ENCODE measurements around the gene TYR.
"Not testable (repeated sequence)": the region's sequence is repeated elsewhere in the genome, so short reads cannot be mapped to it uniquely, and the experiment has no call there.

The TYR gene

GRCh38 chr11:89177691-89178231 is at the start of gene TYR:
Gene TYR (plus strand): TSS chr11:89177875. CDS start chr11:89177954, 79 bp downstream.
- no peak for DNase-seq

GRCh38 chr11:89136606-89137005 is 41.1 kb upstream of the TYR start:
- no peak for DNase-seq

GRCh38 chr11:89147229-89147628 is 30.4 kb upstream of the TYR start:
- no peak for DNase-seq

GRCh38 chr11:89159974-89160373 is 17.7 kb upstream of the TYR start:
- DNase-seq, result no peak

- DNase-seq, result no peak
Measured at GRCh38 chr11:89161949-89162348, 15.7 kb upstream of the TYR start.

GRCh38 chr11:89163686-89164085 is 14.0 kb upstream of the TYR start:
- no peak for DNase-seq

GRCh38 chr11:89168396-89168795 is 9.3 kb upstream of the TYR start:
- DNase-seq, result no peak

- DNase-seq, result no peak
Measured at GRCh38 chr11:89175796-89176195, 1.9 kb upstream of the TYR start.

GRCh38 chr11:89176938-89177337 is 737 bp upstream of the TYR start:
- no peak for DNase-seq

GRCh38 chr11:89181111-89181510 is 3.4 kb downstream of the TYR start:
- no peak for DNase-seq

- no peak for DNase-seq
Measured at GRCh38 chr11:89182773-89183518, 5.3 kb downstream of the TYR start.

- no peak for DNase-seq
Measured at GRCh38 chr11:89184021-89184420, 6.3 kb downstream of the TYR start.

GRCh38 chr11:89189776-89190175 is 12.1 kb downstream of the TYR start:
- no peak for DNase-seq

- DNase-seq, result no peak
Measured at GRCh38 chr11:89201138-89201537, 23.5 kb downstream of the TYR start.

- no peak for DNase-seq
Measured at GRCh38 chr11:89203814-89204213, 26.1 kb downstream of the TYR start.

- DNase-seq, result no peak
Measured at GRCh38 chr11:89205378-89205777, 27.7 kb downstream of the TYR start.

- no peak for DNase-seq
Measured at GRCh38 chr11:89220684-89221339, 43.1 kb downstream of the TYR start.

- DNase-seq, result no peak
Measured at GRCh38 chr11:89235083-89235482, 57.4 kb downstream of the TYR start.

- DNase-seq, result no peak
Measured at GRCh38 chr11:89235976-89236375, 58.3 kb downstream of the TYR start.

GRCh38 chr11:89247007-89247406 is 69.3 kb downstream of the TYR start:
- DNase-seq, result not testable (repeated sequence)

- no peak for DNase-seq
Measured at GRCh38 chr11:89249196-89249595, 71.5 kb downstream of the TYR start.

- not testable (repeated sequence) for DNase-seq
Measured at GRCh38 chr11:89261483-89261882, 83.8 kb downstream of the TYR start.

- no peak for DNase-seq
Measured at GRCh38 chr11:89267660-89268302, 90.1 kb downstream of the TYR start.
